NCI-H2196 treated with DMSO at 0.1 percent for 48 hours (cell line): ENCODE results near the gene MAN2B1.
"Not testable (repeated sequence)": the region's sequence is repeated elsewhere in the genome, so short reads cannot be mapped to it uniquely, and the experiment has no call there.

Experiments
- DNase-seq: peaks from one replicate; lab custom pipeline; 2025; ENCODE audit not compliant: unreplicated experiment; lab: John Stamatoyannopoulos, UW

MAN2B1 gene

GRCh38 chr19:12664406-12665280 lies 1.9 kb downstream of the MAN2B1 start:
- peak; percentile 30 for DNase-seq

GRCh38 chr19:12660980-12661379 lies 5.6 kb downstream of the MAN2B1 start:
- no peak for DNase-seq

- no peak for DNase-seq
Observed at GRCh38 chr19:12657966-12658365, 8.6 kb downstream of the MAN2B1 start.

GRCh38 chr19:12656899-12657571 lies 9.5 kb downstream of the MAN2B1 start:
- no peak for DNase-seq

GRCh38 chr19:12655546-12655945 lies 11.0 kb downstream of the MAN2B1 start:
- no peak for DNase-seq

GRCh38 chr19:12652219-12652618 lies 14.3 kb downstream of the MAN2B1 start:
- DNase-seq = no peak

GRCh38 chr19:12649941-12650340 lies 16.6 kb downstream of the MAN2B1 start:
- no peak for DNase-seq

GRCh38 chr19:12648088-12648487 lies 18.5 kb downstream of the MAN2B1 start:
- no peak for DNase-seq

- peak; percentile 43 for DNase-seq
Observed at GRCh38 chr19:12647490-12648071, 19.0 kb downstream of the MAN2B1 start.

GRCh38 chr19:12647047-12647446 lies 19.5 kb downstream of the MAN2B1 start:
- no peak for DNase-seq

- DNase-seq = no peak
Observed at GRCh38 chr19:12646551-12646950, 20.0 kb downstream of the MAN2B1 start.

GRCh38 chr19:12643716-12644115 lies 22.8 kb downstream of the MAN2B1 start:
- DNase-seq = not testable (repeated sequence)

- no peak for DNase-seq
Observed at GRCh38 chr19:12642506-12642905, 24.0 kb downstream of the MAN2B1 start.

- DNase-seq = no peak
Observed at GRCh38 chr19:12641456-12641855, 25.1 kb downstream of the MAN2B1 start.

GRCh38 chr19:12639901-12640613 lies 26.5 kb downstream of the MAN2B1 start:
- peak; percentile 44 for DNase-seq

- DNase-seq = no peak
Observed at GRCh38 chr19:12638611-12639182, 27.8 kb downstream of the MAN2B1 start.

- no peak for DNase-seq
Observed at GRCh38 chr19:12636631-12637030, 29.9 kb downstream of the MAN2B1 start.

- no peak for DNase-seq
Observed at GRCh38 chr19:12629215-12629614, 37.3 kb downstream of the MAN2B1 start.

- DNase-seq = no peak
Observed at GRCh38 chr19:12628040-12629022, 38.2 kb downstream of the MAN2B1 start.

GRCh38 chr19:12626958-12627357 lies 39.6 kb downstream of the MAN2B1 start:
- no peak for DNase-seq
